Superior temporal gyrus (tissue), 1 donor: Measurements from ENCODE around the gene LIME1.
"Not testable (repeated sequence)": the region's sequence is repeated elsewhere in the genome, so short reads cannot be mapped to it uniquely, and the experiment has no call there.

ENCODE experiments used
- DNase-seq: peaks from one replicate; pipeline ENCODE4 v3.0.0-alpha.2; 2016; ENCODE audit errors: extremely low spot score

The LIME1 gene

GRCh38 chr20:63708301-63709148, 27.9 kb upstream of the LIME1 start:
- DNase-seq, result no peak

GRCh38 chr20:63709149-63709527, 27.3 kb upstream of the LIME1 start:
- DNase-seq, result no peak

- DNase-seq, result no peak
Observed at GRCh38 chr20:63711085-63711645, 25.3 kb upstream of the LIME1 start.

- no peak for DNase-seq
Observed at GRCh38 chr20:63712191-63712590, 24.3 kb upstream of the LIME1 start.

- DNase-seq, result no peak
Observed at GRCh38 chr20:63714858-63715257, 21.6 kb upstream of the LIME1 start.

- no peak for DNase-seq
Observed at GRCh38 chr20:63718996-63719395, 17.5 kb upstream of the LIME1 start.

- not testable (repeated sequence) for DNase-seq
Observed at GRCh38 chr20:63722967-63723622, 13.4 kb upstream of the LIME1 start.

GRCh38 chr20:63730189-63730733, 6.2 kb upstream of the LIME1 start:
- not testable (repeated sequence) for DNase-seq

- DNase-seq, result no peak
Observed at GRCh38 chr20:63731410-63731809, 5.1 kb upstream of the LIME1 start.

- DNase-seq, result no peak
Observed at GRCh38 chr20:63732118-63733095, 4.1 kb upstream of the LIME1 start.

- no peak for DNase-seq
Observed at GRCh38 chr20:63733117-63733516, 3.3 kb upstream of the LIME1 start.

- no peak for DNase-seq
Observed at GRCh38 chr20:63733579-63734081, 2.8 kb upstream of the LIME1 start.

GRCh38 chr20:63734111-63734945, 2.1 kb upstream of the LIME1 start:
- DNase-seq, result no peak

- no peak for DNase-seq
Observed at GRCh38 chr20:63734946-63735858, 1.3 kb upstream of the LIME1 start.

GRCh38 chr20:63736893-63737694, 630 bp downstream of the LIME1 start:
- no peak for DNase-seq

GRCh38 chr20:63737695-63737944, 1.2 kb downstream of the LIME1 start:
- DNase-seq, result no peak

GRCh38 chr20:63737945-63738686, 1.7 kb downstream of the LIME1 start:
- DNase-seq, result no peak

GRCh38 chr20:63738687-63739129, 2.2 kb downstream of the LIME1 start:
- DNase-seq, result no peak
